K562 (cell line): ENCODE results near the gene CPZ. TPM values are rescaled to one million over a fixed set of nuclear protein-coding genes. Genes with fewer than 3 reads are reported as not detected.

Experiments used
- ATAC-seq: fragments of 200-7000 bp; cut with Tn5 transposase; 3 replicates; pipeline ENCODE4 v1.9.1; 2020; ENCODE audit warnings: moderate library complexity
- Bru-seq: library from RNA; stranded (reverse); fragments of 400-500 nt; gene quantifications from one replicate; lab custom pipeline; 2021; lab: Mats Ljungman, UMichigan
- BruChase-seq, 2 experiments: library from RNA; stranded (reverse); fragments of 400-500 nt; gene quantifications; one replicate each; lab custom pipeline; 2021; lab: Mats Ljungman, UMichigan
- BruUV-seq: library from RNA; stranded (reverse); fragments of 400-500 nt; replicated peaks from 2 replicates; lab custom pipeline; 2021; lab: Mats Ljungman, UMichigan
- CTCF ChIA-PET: fragments of 300-600 bp; formaldehyde crosslinking; extraction: SDS; loops from one replicate; lab custom pipeline; 2021; ENCODE audit warnings: low intra/inter-chr PET ratio; lab: Yijun Ruan, JAX
- POLR2A ChIA-PET: fragments of 300-600, 350-650 bp; sonication (Branson Sonifier 250); formaldehyde crosslinking; extraction: SDS; loops from one replicate; lab custom pipeline; 2021; ENCODE audit warnings: antibody characterized with exemption, inconsistent platforms; lab: Yijun Ruan, JAX
- DNase-seq, 4 experiments: peaks; one replicate each; pipeline versions ENCODE4 v3.0.0 to v3.0.0-alpha.2; 2011 to 2018; ENCODE audit warnings: low spot score in 3 of 4, mixed read lengths in 3 of 4; ENCODE audit errors: extremely low read depth in 1 of 4
- FAIRE-seq: peaks from 2 replicates; lab custom pipeline; 2011; peaks lifted over from hg19 to GRCh38; lab: Jason Lieb, UNC
- H2AFZ ChIP-seq: 2 replicates; pipeline ENCODE4 v1.6.0; 2011; ENCODE audit warnings: low read depth, low read length, control low read depth, inconsistent platforms
- H3K27ac ChIP-seq: fragments of 200-600 bp; 3 replicates; pipeline ENCODE4 v1.8.0; 2011; ENCODE audit warnings: low read depth, mild to moderate bottlenecking, control low read depth, inconsistent platforms, low read length, moderate library complexity, mixed read lengths; ENCODE audit errors: extremely low read depth
- H3K27me3 ChIP-seq, 2 experiments: fragments of 300-600 bp in 1 of 2; 2 replicates in 1 of 2; 3 replicates in 1 of 2; pipeline versions ENCODE4 v1.6.0 to v1.8.0; 2011; ENCODE audit warnings: inconsistent platforms in 2 of 2, low read length in 2 of 2, mild to moderate bottlenecking in 1 of 2, mixed read lengths in 1 of 2, moderate library complexity in 1 of 2; ENCODE audit not compliant: control insufficient read depth in 2 of 2, insufficient read depth in 2 of 2
- H3K36me3 ChIP-seq: fragments of 300-600 bp; 3 replicates; pipeline ENCODE4 v1.8.0; 2011; ENCODE audit warnings: mild to moderate bottlenecking, low read length, inconsistent platforms; ENCODE audit not compliant: control insufficient read depth, insufficient read depth
- H3K4me1 ChIP-seq, 2 experiments: fragments of 200-600 bp in 1 of 2; replicated peaks in 1 of 2; 2 replicates in 1 of 2; 3 replicates in 1 of 2; pipeline versions ENCODE4 v1.5.1 to v1.8.0; 2011; ENCODE audit warnings: inconsistent platforms in 2 of 2, low read length in 2 of 2, mild to moderate bottlenecking in 1 of 2, mixed read lengths in 1 of 2, moderate library complexity in 1 of 2; ENCODE audit not compliant: control insufficient read depth in 2 of 2, insufficient read depth in 2 of 2
- H3K4me2 ChIP-seq: 2 replicates; pipeline ENCODE4 v1.6.1; 2011; ENCODE audit warnings: low read length, control low read depth, inconsistent platforms, mixed read lengths; ENCODE audit not compliant: insufficient read depth
- H3K4me3 ChIP-seq: fragments of 200-600 bp; sonication (generic), shearing (Covaris generic); 2 replicates; pipeline ENCODE4 v1.5.1; 2016; ENCODE audit warnings: control low read depth, inconsistent platforms
- H3K79me2 ChIP-seq: fragments of 200-600 bp; 3 replicates; pipeline ENCODE4 v1.8.0; 2011; ENCODE audit warnings: low read length, inconsistent platforms; ENCODE audit not compliant: control insufficient read depth, insufficient read depth
- H3K9ac ChIP-seq, 2 experiments: 2 replicates each; pipeline versions ENCODE4 v1.6.0 to v1.6.1; 2011; ENCODE audit warnings: low read depth in 2 of 2, low read length in 2 of 2, control low read depth in 1 of 2, inconsistent platforms in 1 of 2, mild to moderate bottlenecking in 1 of 2, mixed read lengths in 1 of 2; ENCODE audit not compliant: insufficient read depth in 1 of 2
- H3K9me1 ChIP-seq: one replicate; pipeline ENCODE4 v1.6.0; 2011; ENCODE audit warnings: inconsistent platforms, mild to moderate bottlenecking, low read length, moderate library complexity; ENCODE audit not compliant: control insufficient read depth, insufficient read depth
- H3K9me3 ChIP-seq: replicated peaks from 2 replicates; pipeline ENCODE4 v1.5.1; 2011; ENCODE audit warnings: low read depth, low read length, inconsistent platforms; ENCODE audit not compliant: control insufficient read depth, insufficient read depth
- H4K20me1 ChIP-seq: replicated peaks from 2 replicates; pipeline ENCODE4 v1.6.1; 2011; ENCODE audit warnings: low read length, inconsistent platforms, mixed read lengths; ENCODE audit not compliant: control insufficient read depth, insufficient read depth
- BCOR ChIP-seq: fragments of 450-650 bp; IDR thresholded peaks from 2 replicates; pipeline ENCODE4 v1.6.1; 2016
- CXXC5 ChIP-seq: fragments of 250-450 bp; sonication (Bioruptor Pico); IDR thresholded peaks from 2 replicates; pipeline ENCODE4 v1.8.0; 2022; ENCODE audit warnings: inconsistent platforms, mild to moderate bottlenecking, moderate library complexity
- EGR1 ChIP-seq: fragments of 450-650 bp; conservative IDR thresholded peaks from 2 replicates; pipeline ENCODE4 v1.6.1; 2017; ENCODE audit warnings: mild to moderate bottlenecking
- HNRNPK ChIP-seq: fragments of 200-400 bp; formaldehyde crosslinking; IDR thresholded peaks from one replicate; pipeline ENCODE4 v1.6.1; 2018; ENCODE audit warnings: mild to moderate bottlenecking, low read depth, low read length; ENCODE audit not compliant: poor library complexity, severe bottlenecking
- KDM5B ChIP-seq: fragments of 200-600 bp; sonication (generic); IDR thresholded peaks from 2 replicates; pipeline ENCODE4 v1.6.1; 2012; ENCODE audit warnings: low read depth, mild to moderate bottlenecking, moderate library complexity, low read length, control low read depth, inconsistent platforms; ENCODE audit not compliant: insufficient replicate concordance
- ZNF507 ChIP-seq: conservative IDR thresholded peaks from 2 replicates; pipeline ENCODE4 v1.6.1; 2017; ENCODE audit warnings: missing genetic modification characterization, missing compliant biosample characterization
- WGBS: fragments of 100-300 bp; shearing (Covaris generic); methylation state at CpG from one replicate; pipeline ENCODE4 v1.1.6; 2016; ENCODE audit warnings: low coverage, mixed read lengths; ENCODE audit not compliant: insufficient coverage; ENCODE audit errors: missing lambda C conversion rate; 5-methylcytosine and 5-hydroxymethylcytosine counted together
- in situ Hi-C: fragments of 300-500 bp; cut with MboI; formaldehyde crosslinking; loops from 4 replicates; pipeline ENCODE4 v1.15.0; 2018; ENCODE audit warnings: inconsistent platforms, mixed read lengths
- intact Hi-C: fragments of 100-400 bp; cut with micrococcal nuclease; formaldehyde crosslinking; loops from 2 replicates; pipeline ENCODE4 v1.14.2; 2022
- long read RNA-seq, 3 experiments: library from polyadenylated mRNA in 2 of 3; library from RNA in 1 of 3; unstranded in 2 of 3; stranded (forward) in 1 of 3; transcript quantifications; one replicate each; pipeline ENCODE4 v2.0.0, GENCODE V29; 2019 to 2022
- polyA minus RNA-seq, 3 experiments: library from RNA; depleted of rRNA, polyadenylated mRNA; stranded (reverse); fragments of >200 nt; gene quantifications; 2 replicates each; pipeline ENCODE4 v1.2.3, GENCODE V29; 2011
- polyA plus RNA-seq, 8 experiments: library from polyadenylated mRNA; depleted of rRNA in 4 of 8; stranded (reverse) in 5 of 8; unstranded in 3 of 8; fragments of >200 nt; fragmentation: Nextera tagmentation in 2 of 8; fragmentation: Illumina TruSeq in 1 of 8; extraction: Ambion mirVana in 2 of 8; extraction: Trizol in 1 of 8; gene quantifications; 2 replicates each; pipeline versions ENCODE4 v1.2.1 to v1.2.3, GENCODE V29; 2011 to 2014; ENCODE audit warnings: inconsistent platforms in 1 of 8, missing spikeins in 1 of 8
- total RNA-seq, 7 experiments: library from RNA; depleted of rRNA in 6 of 7; stranded (reverse); fragments of >200 nt in 6 of 7; fragmentation: Illumina TruSeq in 2 of 7; extraction: Trizol in 2 of 7; gene quantifications; 2 replicates each; pipeline versions ENCODE4 v1.2.1 to v1.2.3, GENCODE V29; 2011 to 2021; ENCODE audit warnings: low replicate concordance in 1 of 7

The CPZ gene
- total RNA-seq (2011; cell fraction: chromatin; rRNA removed; ENCODE audit: low replicate concordance) = 19.3 and 33.1 TPM in 2 replicates
- 12.5 and 16.5 TPM in 2 replicates for total RNA-seq (2011; cell fraction: nucleolus; rRNA removed)
- total RNA-seq (2011; cell fraction: nucleoplasm; rRNA removed) = 15.9 and 26.4 TPM in 2 replicates
- 0.41 and 1.1 TPM in 2 replicates for total RNA-seq (2014; rRNA removed)
- 0.58 and 0.67 TPM in 2 replicates for total RNA-seq (2014; rRNA removed; fragmentation: Illumina TruSeq; extraction: Trizol)
- 2.1 and 2.2 TPM in 2 replicates for total RNA-seq (2015; rRNA removed; fragmentation: Illumina TruSeq; extraction: Trizol)
- 1.5 and 1.6 TPM in 2 replicates for total RNA-seq (2021)
- polyA plus RNA-seq (2011; rRNA removed) = 0.60 and 2.0 TPM in 2 replicates
- polyA plus RNA-seq (2011; cell fraction: cytosol; rRNA removed) = 0.38 and 4.3 TPM in 2 replicates
- polyA plus RNA-seq (2011; cell fraction: nucleus; rRNA removed) = 1.7 and 13.8 TPM in 2 replicates
- polyA plus RNA-seq (2012) = 4.3 and 41.5 TPM in 2 replicates
- polyA plus RNA-seq (2014; fragmentation: Illumina TruSeq; extraction: Trizol) = 0.68 and 1.4 TPM in 2 replicates
- under 1 TPM in 1 of 2 experiments, not detected in 1; 0.06 TPM for polyA plus RNA-seq (2014; fragmentation: Nextera tagmentation; extraction: Ambion mirVana)
- 1.1 TPM in 2 replicates for polyA plus RNA-seq (2014; rRNA removed)
- polyA minus RNA-seq (2011; rRNA and poly(A)+ RNA removed) = 1.4 TPM in 1 of 2 replicates, not detected in the other
- 0.86 TPM in 1 of 2 replicates, not detected in the other for polyA minus RNA-seq (2011; cell fraction: cytosol; rRNA and poly(A)+ RNA removed)
- polyA minus RNA-seq (2011; cell fraction: nucleus; rRNA and poly(A)+ RNA removed) = 1.4 and 2.6 TPM in 2 replicates
- percentile 43 among the genes with signal in this experiment for Bru-seq, nascent RNA
- BruChase-seq, experiment 1, labeled RNA remaining after a 2-hour chase = percentile 43 among the genes with signal in this experiment
- BruChase-seq, experiment 2, labeled RNA remaining after a 6-hour chase = percentile 46 among the genes with signal in this experiment
- long read RNA-seq, experiment 1, partial matches to known transcripts = 6 of 8 reads
- long read RNA-seq, experiment 1, other reads (novel, unspliced or antisense) = 1 of 8 reads
- long read RNA-seq, experiment 2, partial matches to known transcripts = 0 of 1 reads
- long read RNA-seq, experiment 2, other reads (novel, unspliced or antisense) = 0 of 1 reads
- long read RNA-seq, experiment 3 = 0 reads

GRCh38 chr4:8592366-8593263 lies at the start of gene CPZ:
CPZ (plus strand) TSS chr4:8592765; CDS start chr4:8592834, 69 bp downstream.
- CTCF ChIA-PET = interaction anchor here (4.4 kb wide), 1 partner anchor 124 kb away, joined by 64 read pairs; no protein-coding TSS in a partner anchor
- in situ Hi-C loops = no loop called here
- no TSS peak for BruUV-seq
- Histone ChIP-seq H3K4me1 (peaks cover 13 to 29% of the 10 kb centered on the region in 2 experiments; a peak in 4 of 5 replicates), H4K20me1 (peaks cover 11% of the 10 kb centered on the region), H3K9me3 (no peaks in the 10 kb centered on the region), H2AFZ (peak within 1 kb of the TSS; percentile 44; the same call in 1 of the 2 replicates), H3K4me3 (peak within 1 kb of the TSS; percentile 37; the same call in 1 of the 2 replicates), H3K27me3 (peaks cover 7 to 31% of the 10 kb centered on the region in 2 experiments; a peak in 3 of 5 replicates), H3K27ac (no peak within 1 kb of the TSS), H3K4me2 (peak within 1 kb of the TSS; percentile 41; the same call in 1 of the 2 replicates), H3K36me3 (no peaks in the 10 kb centered on the region), H3K9me1 (no peaks in the 10 kb centered on the region), H3K9ac (peak within 1 kb of the TSS in 1 of 2 experiments; percentile 71; a peak in 2 of 4 replicates), H3K79me2 (no peaks in the 10 kb centered on the region; the same call in 2 of the 3 replicates)
- 3% methylated on average over 32 of the region's 58 CpGs for WGBS
- POLR2A ChIA-PET = interaction anchor here (0.5 to 1.7 kb wide), 9 partner anchors 26 to 512 kb away, joined by 3 to 6 read pairs (median 4); no protein-coding TSS in a partner anchor
- FAIRE-seq (no peak), DNase-seq (peak; percentile 34 to 62 (median 60)), ATAC-seq (peak; percentile 75)
- intact Hi-C loops = no loop called here
- TF ChIP-seq ZNF507 (tag) (no peak), BCOR (no peak), HNRNPK (no peak), EGR1 (peak; percentile 32; the same call in 1 of the 2 replicates), KDM5B (peak; percentile 39), CXXC5 (CRISPR knock-in tag) (peak; percentile 62; the same call in 1 of the 2 replicates)
